ENCODE results near the gene AMMECR1L. TPM values are rescaled to one million over a fixed set of nuclear protein-coding genes. Genes with fewer than 3 reads are reported as not detected.

Gene AMMECR1L
- total and polyA plus RNA-seq, 2 experiments from 2014 or later, result 13.2 to 19.0 TPM

- DNase-seq, result no peak
- Histone ChIP-seq H3F3A (ENCODE audit: insufficient read depth) (no peaks in the 10 kb centered on the region), H3K9ac (no peak overlapping the region), H3K27ac (no peak overlapping the region), H3K79me2 (ENCODE audit: insufficient read depth) (no peaks in the 10 kb centered on the region), H3K9me2 (ENCODE audit: insufficient read depth) (no peaks in the 10 kb centered on the region), H3K4me2 (ENCODE audit: unreplicated experiment) (no peak overlapping the region), H3K4me1 (ENCODE audit: insufficient read depth) (no peaks in the 10 kb centered on the region), H3K36me3 (ENCODE audit: low read depth) (no peaks in the 10 kb centered on the region), H3K9me3 (ENCODE audit: low read depth) (no peaks in the 10 kb centered on the region), H2AFZ (no peak overlapping the region), H3K27me3 (replicated peaks; ENCODE audit: insufficient read depth) (no peaks in the 10 kb centered on the region; the same call in 1 of the 2 replicates), H4K20me1 (ENCODE audit: insufficient read depth) (no peaks in the 10 kb centered on the region), H3K4me3 (no peak overlapping the region)
- in situ Hi-C loops (cut with MboI), result no loop called here
- WGBS, 2 experiments (ENCODE audit: low coverage in 1 of 2, low lambda C conversion rate in 2 of 2, missing lambda C conversion rate in 2 of 2), result 83 to 86% methylated on average over 12 of the region's 12 CpGs
- TF ChIP-seq EZH2phosphoT487 (IDR thresholded peaks at IDR 0.05; ENCODE audit: insufficient read depth, low read depth) (no peak), EZH2 (IDR thresholded peaks at IDR 0.05; ENCODE audit: insufficient read depth, poor library complexity, severe bottlenecking) (no peak)
These were observed 59.7 kb downstream of the AMMECR1L start for GRCh38 chr2:127826047-127826446.

DNA sequence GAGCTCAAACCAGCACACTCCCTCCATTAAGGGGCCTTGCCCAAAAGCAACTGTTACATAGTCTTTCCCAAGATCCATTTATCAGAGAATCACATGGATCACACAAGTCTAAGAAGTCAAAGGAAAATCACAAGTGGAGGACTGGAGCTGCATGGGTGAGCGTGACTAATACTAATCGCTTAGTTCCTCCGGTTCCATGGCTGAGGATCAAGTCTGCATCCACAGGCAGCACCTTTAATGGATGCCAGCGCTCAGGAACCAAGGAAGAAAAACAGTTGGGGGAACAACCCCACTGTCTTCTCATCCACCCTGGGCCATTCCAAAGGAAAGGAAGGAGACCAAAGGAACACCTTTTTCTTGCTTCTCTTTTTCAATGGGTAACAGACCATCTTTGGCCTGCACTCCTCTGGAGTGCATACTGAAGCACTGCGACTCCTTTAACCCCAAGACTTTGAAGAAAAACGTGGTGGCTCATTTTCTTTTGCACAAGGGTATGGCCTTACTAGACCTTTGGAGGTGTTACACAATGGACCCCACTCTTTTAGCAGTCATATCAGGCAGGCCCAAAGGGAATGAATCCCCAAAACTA, 65.6 kb downstream of the AMMECR1L start:
- TF ChIP-seq EZH2 (IDR thresholded peaks at IDR 0.05; ENCODE audit: insufficient read depth, poor library complexity, severe bottlenecking) (no peak), EZH2phosphoT487 (IDR thresholded peaks at IDR 0.05; ENCODE audit: insufficient read depth, low read depth) (no peak)
- no peak overlapping the region for H3K27ac ChIP-seq
- in situ Hi-C loops (cut with MboI), result no loop called here
- no peak overlapping the region for H3K9ac ChIP-seq
- no peaks in the 10 kb centered on the region for H3K79me2 ChIP-seq (ENCODE audit: insufficient read depth)
- H3K4me1 ChIP-seq (ENCODE audit: insufficient read depth), result no peaks in the 10 kb centered on the region
- H3K27me3 ChIP-seq (replicated peaks; ENCODE audit: insufficient read depth), result peaks cover 7% of the 10 kb centered on the region
- no peaks in the 10 kb centered on the region for H4K20me1 ChIP-seq (ENCODE audit: insufficient read depth)
- H3K9me3 ChIP-seq (ENCODE audit: low read depth), result no peaks in the 10 kb centered on the region
- WGBS, 2 experiments (ENCODE audit: low coverage in 1 of 2, low lambda C conversion rate in 2 of 2, missing lambda C conversion rate in 2 of 2), result 45 to 49% methylated on average over 6 of the region's 6 CpGs
- no peak overlapping the region for H3K4me2 ChIP-seq (ENCODE audit: unreplicated experiment)
- no peaks in the 10 kb centered on the region for H3K9me2 ChIP-seq (ENCODE audit: insufficient read depth)
- no peaks in the 10 kb centered on the region for H3K36me3 ChIP-seq (ENCODE audit: low read depth)
- peak; percentile 7 for DNase-seq
- no peak overlapping the region for H2AFZ ChIP-seq
- no peak overlapping the region for H3K4me3 ChIP-seq
- no peaks in the 10 kb centered on the region for H3F3A ChIP-seq (ENCODE audit: insufficient read depth)

DNA sequence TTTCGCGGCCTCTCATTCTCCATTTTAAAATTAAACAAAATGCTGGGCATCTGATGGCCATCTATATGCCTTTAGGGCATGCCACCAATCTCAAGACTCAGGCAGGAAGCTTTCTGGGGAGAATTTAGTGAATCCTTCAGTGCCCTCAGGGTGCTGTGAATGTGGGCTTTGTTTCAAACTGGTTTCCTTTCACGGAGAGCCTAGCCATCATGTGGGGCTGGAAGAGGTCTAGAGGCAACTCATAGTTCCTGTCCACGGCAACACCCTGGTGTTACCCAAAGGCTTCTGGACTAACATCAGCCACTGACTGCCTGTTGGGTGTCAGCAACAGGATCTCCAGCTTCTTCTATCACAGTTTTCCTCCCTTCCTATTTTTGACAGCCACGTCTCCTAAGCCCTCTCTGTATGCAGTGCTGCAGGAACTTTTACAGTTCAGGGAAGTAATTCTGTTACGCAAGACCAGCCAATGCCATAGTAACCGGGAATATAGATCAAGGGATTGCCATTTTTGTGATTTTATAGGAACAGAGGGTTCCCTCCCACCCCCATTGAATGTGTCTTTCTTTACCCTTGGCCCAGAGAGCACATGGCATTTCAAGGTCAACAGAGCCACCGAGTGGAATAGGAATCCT, 66.8 kb downstream of the AMMECR1L start:
- in situ Hi-C loops (cut with MboI), result no loop called here
- DNase-seq, result no peak
- TF ChIP-seq EZH2phosphoT487 (IDR thresholded peaks at IDR 0.05; ENCODE audit: insufficient read depth, low read depth) (no peak), EZH2 (IDR thresholded peaks at IDR 0.05; ENCODE audit: insufficient read depth, poor library complexity, severe bottlenecking) (no peak)

GRCh38 chr2:127818241-127818640, 67.5 kb downstream of the AMMECR1L start:
- WGBS, 2 experiments (ENCODE audit: low coverage in 1 of 2, low lambda C conversion rate in 2 of 2, missing lambda C conversion rate in 2 of 2), result 68 to 69% methylated on average over 5 of the region's 5 CpGs

More for the DNA sequence above, 66.8 kb downstream of the AMMECR1L start:
- no peaks in the 10 kb centered on the region for H4K20me1 ChIP-seq (ENCODE audit: insufficient read depth)
- H3K9me2 ChIP-seq (ENCODE audit: insufficient read depth), result no peaks in the 10 kb centered on the region
- H3K9ac ChIP-seq, result no peak overlapping the region
- no peaks in the 10 kb centered on the region for H3F3A ChIP-seq (ENCODE audit: insufficient read depth)
- H3K36me3 ChIP-seq (ENCODE audit: low read depth), result no peaks in the 10 kb centered on the region
- H3K79me2 ChIP-seq (ENCODE audit: insufficient read depth), result no peaks in the 10 kb centered on the region
- H3K4me1 ChIP-seq (ENCODE audit: insufficient read depth), result no peaks in the 10 kb centered on the region
- WGBS, 2 experiments (ENCODE audit: low coverage in 1 of 2, low lambda C conversion rate in 2 of 2, missing lambda C conversion rate in 2 of 2), result 70 to 76% methylated on average over 8 of the region's 8 CpGs
- H3K4me2 ChIP-seq (ENCODE audit: unreplicated experiment), result no peak overlapping the region
- no peak overlapping the region for H2AFZ ChIP-seq
- no peak overlapping the region for H3K27ac ChIP-seq
- H3K9me3 ChIP-seq (ENCODE audit: low read depth), result no peaks in the 10 kb centered on the region
- H3K4me3 ChIP-seq, result no peak overlapping the region
- H3K27me3 ChIP-seq (replicated peaks; ENCODE audit: insufficient read depth), result peaks cover 7% of the 10 kb centered on the region

More at GRCh38 chr2:127818241-127818640, 67.5 kb downstream of the AMMECR1L start:
- no peaks in the 10 kb centered on the region for H3K4me1 ChIP-seq (ENCODE audit: insufficient read depth)
- no peak overlapping the region for H2AFZ ChIP-seq
- TF ChIP-seq EZH2phosphoT487 (IDR thresholded peaks at IDR 0.05; ENCODE audit: insufficient read depth, low read depth), result no peak
- no peak for TF ChIP-seq EZH2 (IDR thresholded peaks at IDR 0.05; ENCODE audit: insufficient read depth, poor library complexity, severe bottlenecking)
- H3F3A ChIP-seq (ENCODE audit: insufficient read depth), result no peaks in the 10 kb centered on the region
- H3K4me2 ChIP-seq (ENCODE audit: unreplicated experiment), result no peak overlapping the region
- H3K9me2 ChIP-seq (ENCODE audit: insufficient read depth), result no peaks in the 10 kb centered on the region
- H3K79me2 ChIP-seq (ENCODE audit: insufficient read depth), result no peaks in the 10 kb centered on the region
- no peaks in the 10 kb centered on the region for H3K36me3 ChIP-seq (ENCODE audit: low read depth)
- H3K27me3 ChIP-seq (replicated peaks; ENCODE audit: insufficient read depth), result peaks cover 7% of the 10 kb centered on the region
- no peaks in the 10 kb centered on the region for H4K20me1 ChIP-seq (ENCODE audit: insufficient read depth)
- no peak overlapping the region for H3K4me3 ChIP-seq
- no peak overlapping the region for H3K9ac ChIP-seq
- in situ Hi-C loops (cut with MboI), result no loop called here
- no peaks in the 10 kb centered on the region for H3K9me3 ChIP-seq (ENCODE audit: low read depth)
- no peak overlapping the region for H3K27ac ChIP-seq
- DNase-seq, result no peak

Data from GM23248 (cell line).